NB4 (cell line): ENCODE measurements around the gene PRPH2.
"Not testable (repeated sequence)": the region's sequence is repeated elsewhere in the genome, so short reads cannot be mapped to it uniquely, and the experiment has no call there.

Source experiments
- DNase-seq: peaks from one replicate; pipeline ENCODE4 v3.0.0; 2010; ENCODE audit warnings: low read depth
- H3K4me3 ChIP-seq: one replicate; pipeline ENCODE4 v1.5.1; 2011; ENCODE audit warnings: mild to moderate bottlenecking, low read depth, low read length, moderate library complexity
- MYC ChIP-seq: IDR thresholded peaks from 2 replicates; pipeline ENCODE4 v1.6.1; 2011; ENCODE audit warnings: low read depth, low read length
- POLR2A ChIP-seq: IDR thresholded peaks from 2 replicates; pipeline ENCODE4 v1.6.1; 2011; ENCODE audit warnings: mild to moderate bottlenecking; ENCODE audit not compliant: insufficient read length; ENCODE audit errors: extremely low read depth
- TF ChIP-seq, protein P1 (sequence below): IDR thresholded peaks from 2 replicates; pipeline ENCODE4 v1.6.1; 2011; ENCODE audit warnings: low read depth, low read length
- TF ChIP-seq, protein P2 (sequence below): IDR thresholded peaks from one replicate; pipeline ENCODE4 v1.5.1; 2012; ENCODE audit warnings: low read depth, low read length

PRPH2 gene

DNA sequence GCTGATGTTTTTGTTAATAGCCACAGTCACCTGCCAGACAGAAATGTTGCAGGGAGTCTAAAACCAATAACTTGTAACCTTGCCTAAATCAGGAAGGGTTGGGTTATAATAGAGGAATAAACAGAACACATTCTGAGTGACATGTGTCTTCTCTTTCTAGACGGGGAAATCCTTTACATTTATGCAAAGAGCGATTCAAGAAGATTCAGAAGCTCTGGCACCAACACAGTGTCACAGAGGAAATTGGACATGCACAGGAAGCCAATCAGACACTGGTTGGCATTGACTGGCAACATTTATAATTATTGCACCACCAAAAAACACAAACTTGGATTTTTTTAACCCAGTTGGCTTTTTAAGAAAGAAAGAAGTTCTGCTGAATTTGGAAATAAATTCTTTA, 31.5 kb downstream of the PRPH2 start:
- TF ChIP-seq POLR2A, result no peak
- TF ChIP-seq, protein P1, sequence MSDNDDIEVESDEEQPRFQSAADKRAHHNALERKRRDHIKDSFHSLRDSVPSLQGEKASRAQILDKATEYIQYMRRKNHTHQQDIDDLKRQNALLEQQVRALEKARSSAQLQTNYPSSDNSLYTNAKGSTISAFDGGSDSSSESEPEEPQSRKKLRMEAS, result no peak
- TF ChIP-seq, protein P2, sequence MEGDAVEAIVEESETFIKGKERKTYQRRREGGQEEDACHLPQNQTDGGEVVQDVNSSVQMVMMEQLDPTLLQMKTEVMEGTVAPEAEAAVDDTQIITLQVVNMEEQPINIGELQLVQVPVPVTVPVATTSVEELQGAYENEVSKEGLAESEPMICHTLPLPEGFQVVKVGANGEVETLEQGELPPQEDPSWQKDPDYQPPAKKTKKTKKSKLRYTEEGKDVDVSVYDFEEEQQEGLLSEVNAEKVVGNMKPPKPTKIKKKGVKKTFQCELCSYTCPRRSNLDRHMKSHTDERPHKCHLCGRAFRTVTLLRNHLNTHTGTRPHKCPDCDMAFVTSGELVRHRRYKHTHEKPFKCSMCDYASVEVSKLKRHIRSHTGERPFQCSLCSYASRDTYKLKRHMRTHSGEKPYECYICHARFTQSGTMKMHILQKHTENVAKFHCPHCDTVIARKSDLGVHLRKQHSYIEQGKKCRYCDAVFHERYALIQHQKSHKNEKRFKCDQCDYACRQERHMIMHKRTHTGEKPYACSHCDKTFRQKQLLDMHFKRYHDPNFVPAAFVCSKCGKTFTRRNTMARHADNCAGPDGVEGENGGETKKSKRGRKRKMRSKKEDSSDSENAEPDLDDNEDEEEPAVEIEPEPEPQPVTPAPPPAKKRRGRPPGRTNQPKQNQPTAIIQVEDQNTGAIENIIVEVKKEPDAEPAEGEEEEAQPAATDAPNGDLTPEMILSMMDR, result no peak
- no peak for TF ChIP-seq MYC
- H3K4me3 ChIP-seq, result no peak overlapping the region
- no peak for DNase-seq

DNA sequence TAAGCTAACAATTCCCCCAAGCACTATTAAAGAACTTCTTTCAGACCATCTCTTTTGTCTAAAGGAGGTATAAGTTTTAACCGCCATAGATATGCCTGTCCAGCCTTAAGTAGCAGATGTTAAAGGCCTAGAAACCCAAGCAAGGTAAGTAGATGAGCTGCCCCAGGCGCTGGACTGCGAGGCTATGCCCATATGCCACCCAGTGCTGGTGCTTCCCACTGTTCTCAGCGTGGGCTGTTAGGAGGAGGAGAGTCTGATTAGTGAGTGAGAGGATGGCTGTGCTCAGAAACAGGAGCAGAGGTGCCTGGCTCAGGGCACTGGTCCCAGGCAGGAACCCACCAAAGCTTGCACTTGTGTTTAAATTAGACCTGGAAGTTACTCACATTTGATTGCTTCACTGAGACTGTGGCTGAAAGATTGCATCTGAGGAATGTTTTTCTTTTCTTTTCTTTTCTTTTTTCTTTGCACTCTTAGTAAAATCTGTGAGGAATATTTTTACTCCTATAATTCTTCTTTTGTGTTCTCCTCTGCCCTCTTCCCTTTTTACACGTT, 32.2 kb downstream of the PRPH2 start:
- DNase-seq, result no peak
- TF ChIP-seq, protein P1, result no peak
- TF ChIP-seq, protein P2, result no peak
- TF ChIP-seq POLR2A (no peak), MYC (no peak)
- H3K4me3 ChIP-seq, result no peak overlapping the region

DNA sequence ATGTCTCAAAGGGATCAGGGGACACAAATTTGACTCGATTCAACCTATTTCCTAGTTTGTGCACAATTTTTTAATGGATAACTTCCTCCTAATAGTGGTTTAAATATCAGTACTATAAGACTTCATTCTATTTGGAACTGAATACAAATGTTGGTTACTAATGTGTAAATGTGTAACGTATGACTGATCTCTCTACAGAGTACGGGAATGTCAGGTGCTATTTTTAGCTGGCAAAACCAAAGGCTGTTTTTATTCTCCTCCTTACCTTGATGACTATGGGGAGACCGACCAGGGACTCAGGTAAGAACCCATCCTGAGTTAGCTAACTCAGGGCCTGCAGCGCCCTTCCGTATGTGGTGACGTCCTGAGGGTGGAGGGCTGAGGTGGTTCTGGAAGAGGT, 33.0 kb downstream of the PRPH2 start:
- DNase-seq, result no peak
- H3K4me3 ChIP-seq, result no peak overlapping the region
- no peak for TF ChIP-seq POLR2A
- TF ChIP-seq, protein P2, result no peak
- TF ChIP-seq MYC, result no peak

DNA sequence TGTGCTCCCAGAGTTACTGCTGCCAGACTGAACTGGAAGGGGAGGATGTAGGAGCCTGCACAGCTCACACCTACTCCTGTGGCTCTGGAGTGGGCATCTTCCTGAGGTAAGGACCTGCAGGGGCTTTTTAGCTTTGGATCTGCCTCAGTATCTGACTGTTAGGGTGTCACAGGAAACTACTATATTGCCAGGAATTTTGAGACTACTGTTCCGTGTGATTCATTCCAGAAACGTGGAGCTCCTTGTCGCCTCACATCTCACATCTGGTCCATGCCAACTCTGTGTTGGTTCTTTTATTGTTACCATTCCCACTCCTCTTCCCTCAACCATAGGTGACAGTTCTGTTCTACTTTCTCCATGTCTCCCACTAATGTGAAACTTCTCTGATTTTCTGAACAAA, 34.1 kb downstream of the PRPH2 start:
- no peak for DNase-seq
- H3K4me3 ChIP-seq, result no peak overlapping the region
- TF ChIP-seq POLR2A (no peak), MYC (no peak)
- TF ChIP-seq, protein P1, result no peak
- TF ChIP-seq, protein P2, result no peak

DNA sequence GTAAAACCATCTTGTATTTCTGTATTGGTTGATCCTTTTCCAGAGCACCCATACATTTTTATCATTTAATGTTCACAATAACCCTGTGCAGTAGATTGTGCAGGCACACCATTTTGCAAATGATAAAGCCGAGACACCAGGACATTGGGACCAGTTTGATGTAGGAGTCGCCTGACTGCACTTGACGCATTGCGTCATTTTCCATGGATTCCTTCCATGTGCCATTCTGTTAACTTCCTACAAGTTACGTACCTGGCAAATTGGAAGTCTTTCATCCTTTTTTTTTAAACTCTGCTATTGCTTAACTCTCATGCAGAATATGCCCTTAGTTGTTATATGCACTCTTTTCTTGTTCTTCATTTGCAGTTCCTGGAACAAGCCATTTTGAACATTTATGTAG, 43.0 kb downstream of the PRPH2 start:
- DNase-seq, result no peak
- TF ChIP-seq, protein P2, result no peak
- TF ChIP-seq MYC, result no peak
- TF ChIP-seq POLR2A, result no peak
- TF ChIP-seq, protein P1, result no peak
- H3K4me3 ChIP-seq, result no peak overlapping the region

DNA sequence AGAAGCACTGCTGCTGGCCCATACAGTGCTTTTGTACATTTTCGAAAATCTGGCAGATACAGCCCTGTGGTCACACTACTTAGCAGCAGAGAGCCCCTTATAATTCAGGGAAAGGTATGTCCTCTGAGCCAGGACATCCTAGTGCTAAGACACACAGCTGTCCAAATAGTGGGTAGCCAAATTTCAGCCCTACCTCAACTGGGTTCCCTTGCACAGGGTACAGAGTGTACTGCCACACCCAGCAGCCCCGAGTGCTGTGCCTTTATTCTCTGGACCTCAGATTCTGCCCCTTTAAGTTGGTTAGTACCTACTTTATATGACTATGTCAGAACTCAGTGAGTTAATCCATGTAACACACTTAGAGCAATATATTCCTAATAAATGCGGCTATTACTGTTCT, 47.6 kb downstream of the PRPH2 start:
- no peak for DNase-seq
- no peak overlapping the region for H3K4me3 ChIP-seq
- no peak for TF ChIP-seq MYC
- TF ChIP-seq, protein P2, result no peak
- no peak for TF ChIP-seq POLR2A
- TF ChIP-seq, protein P1, result no peak

DNA sequence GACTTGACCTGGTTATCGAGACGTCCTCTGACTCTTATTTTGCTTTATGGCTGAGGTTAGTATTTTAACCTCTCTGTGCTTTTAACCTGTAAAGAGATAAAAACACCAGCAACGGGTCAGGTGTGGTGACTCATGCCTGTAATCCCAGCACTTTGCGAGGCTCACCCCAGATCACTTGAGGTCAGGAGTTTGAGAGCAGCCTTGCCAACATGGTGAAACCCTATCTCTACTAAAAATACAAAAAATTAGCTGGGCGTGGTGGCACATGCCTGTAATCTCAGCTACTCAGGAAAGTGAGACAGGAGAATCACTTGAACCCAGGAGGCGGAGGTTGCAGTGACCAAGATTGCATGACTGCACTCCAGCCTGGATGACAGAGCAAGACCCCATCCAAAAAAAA, 48.0 kb downstream of the PRPH2 start:
- H3K4me3 ChIP-seq, DNase-seq: not testable (repeated sequence)
